HG02973 (cell line): ENCODE results near the gene UCKL1.
"Not testable (repeated sequence)": the region's sequence is repeated elsewhere in the genome, so short reads cannot be mapped to it uniquely, and the experiment has no call there.

Source experiments
- ATAC-seq: cut with Tn5 transposase; IDR thresholded peaks from one replicate; pipeline ENCODE4 v1.9.1; 2021; ENCODE audit warnings: moderate library complexity; ENCODE audit not compliant: unreplicated experiment

UCKL1 gene

GRCh38 chr20:63944078-63944941 lies 11.9 kb downstream of the UCKL1 start:
- no peak for ATAC-seq

- no peak for ATAC-seq
These were observed 12.5 kb downstream of the UCKL1 start for GRCh38 chr20:63943808-63944077.

- no peak for ATAC-seq
These were observed 13.0 kb downstream of the UCKL1 start for GRCh38 chr20:63942969-63943807.

- ATAC-seq = no peak
These were observed 13.8 kb downstream of the UCKL1 start for GRCh38 chr20:63942250-63942951.

- ATAC-seq = no peak
These were observed 14.7 kb downstream of the UCKL1 start for GRCh38 chr20:63941282-63942081.

GRCh38 chr20:63940472-63941266 lies 15.5 kb downstream of the UCKL1 start:
- no peak for ATAC-seq

GRCh38 chr20:63940071-63940471 lies 16.1 kb downstream of the UCKL1 start:
- no peak for ATAC-seq

GRCh38 chr20:63939061-63939935 lies 16.9 kb downstream of the UCKL1 start:
- ATAC-seq = no peak

- ATAC-seq = no peak
These were observed 18.6 kb downstream of the UCKL1 start for GRCh38 chr20:63937596-63937995.

- ATAC-seq = no peak
These were observed 20.8 kb downstream of the UCKL1 start for GRCh38 chr20:63935447-63935846.

GRCh38 chr20:63934271-63935068 lies 21.7 kb downstream of the UCKL1 start:
- no peak for ATAC-seq

GRCh38 chr20:63933646-63934045 lies 22.6 kb downstream of the UCKL1 start:
- ATAC-seq = no peak

GRCh38 chr20:63932606-63933160 lies 23.5 kb downstream of the UCKL1 start:
- no peak for ATAC-seq

- no peak for ATAC-seq
These were observed 24.5 kb downstream of the UCKL1 start for GRCh38 chr20:63931735-63932134.

GRCh38 chr20:63930971-63931553 lies 25.2 kb downstream of the UCKL1 start:
- ATAC-seq = no peak

GRCh38 chr20:63929473-63929883 lies 26.7 kb downstream of the UCKL1 start:
- ATAC-seq = not testable (repeated sequence)

GRCh38 chr20:63929071-63929470 lies 27.1 kb downstream of the UCKL1 start:
- no peak for ATAC-seq
